ENCODE data around the gene C5orf47. TPM values are rescaled to one million over a fixed set of nuclear protein-coding genes. Genes with fewer than 3 reads are reported as not detected.

C5orf47 gene, protein sequence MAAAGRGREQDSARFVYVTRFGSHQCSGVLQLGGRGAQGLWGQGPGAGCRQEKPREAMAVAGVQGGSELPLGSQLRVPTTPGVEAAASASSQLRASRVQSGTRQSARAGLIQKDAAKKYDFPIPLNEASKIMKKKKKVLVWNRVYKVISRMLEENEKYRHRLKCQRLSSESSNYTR
- not detected for total RNA-seq
- total RNA-seq (2013), result 0.07 TPM

DNA sequence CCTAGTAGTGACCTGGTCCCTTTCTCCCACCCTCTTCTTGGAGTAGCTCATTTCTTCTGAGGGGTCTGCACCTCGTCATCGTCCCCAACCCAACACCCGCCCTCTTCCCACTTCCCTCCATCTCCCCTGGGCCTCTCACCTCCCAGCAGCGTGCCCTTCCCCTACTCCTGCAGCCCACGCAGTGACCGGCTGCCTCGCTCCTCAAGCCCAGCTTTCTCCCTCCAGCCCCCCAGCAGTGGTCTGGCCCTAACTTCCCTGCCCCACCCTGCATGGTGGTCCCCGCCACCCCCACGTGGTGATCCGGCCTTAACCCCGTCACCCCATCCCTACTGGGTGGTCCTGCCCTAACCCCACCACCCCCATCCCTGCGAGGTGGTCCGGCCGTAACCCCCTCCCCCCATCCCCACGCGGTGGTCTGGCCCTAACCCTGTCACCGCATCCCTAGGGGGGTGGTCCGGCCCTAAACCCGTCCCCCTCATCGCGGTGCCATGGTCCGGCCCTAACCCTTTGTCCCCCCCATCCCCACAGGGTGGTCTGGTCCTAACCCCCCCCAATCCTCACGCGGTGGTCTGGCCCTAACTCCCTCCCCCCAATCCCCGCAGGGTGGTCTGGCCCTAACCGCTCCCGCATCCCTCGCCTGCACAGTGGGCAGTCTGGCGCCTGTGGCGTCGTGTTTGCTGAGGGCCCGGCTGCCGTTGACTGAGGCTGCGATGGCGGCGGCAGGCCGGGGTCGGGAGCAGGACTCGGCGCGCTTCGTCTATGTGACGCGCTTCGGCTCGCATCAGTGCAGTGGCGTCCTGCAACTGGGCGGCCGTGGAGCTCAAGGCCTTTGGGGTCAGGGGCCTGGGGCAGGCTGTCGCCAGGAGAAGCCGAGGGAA is at the start of gene C5orf47:
TSS of gene C5orf47 (plus strand) at position 617 of the 878 bp plus-strand sequence. CDS start at position 711, 94 bp downstream.
- no peaks in the 10 kb centered on the region for H3K9me3 ChIP-seq (ENCODE audit: control insufficient read depth, insufficient read depth, low read length)
- no peak within 1 kb of the TSS for H3K4me3 ChIP-seq (ENCODE audit: low read length)
- Mint-ChIP-seq H3K4me3 (no peak within 1 kb of the TSS), H3K27ac (no peak within 1 kb of the TSS), H3K36me3 (no peaks in the 10 kb centered on the region), H3K9me3 (no peaks in the 10 kb centered on the region), H3K27me3 (ENCODE audit: low read depth in 2 of 2) (peaks cover 4 to 18% of the 10 kb centered on the region in 2 donors), H3K4me1 (no peaks in the 10 kb centered on the region)
- H3K27ac ChIP-seq (ENCODE audit: low read length), result no peak within 1 kb of the TSS
- no peaks in the 10 kb centered on the region for H3K36me3 ChIP-seq (ENCODE audit: control insufficient read depth, insufficient read depth, low read length)
- intact Hi-C loops (cut with micrococcal nuclease), result no loop called here
- 94% methylated on average over 48 of the region's 51 CpGs for WGBS (ENCODE audit: insufficient coverage)
- H3K4me1 ChIP-seq (ENCODE audit: control insufficient read depth, insufficient read depth, low read length), result no peaks in the 10 kb centered on the region
- ATAC-seq (no peak), DNase-seq (no peak)
- TF ChIP-seq, protein P1, sequence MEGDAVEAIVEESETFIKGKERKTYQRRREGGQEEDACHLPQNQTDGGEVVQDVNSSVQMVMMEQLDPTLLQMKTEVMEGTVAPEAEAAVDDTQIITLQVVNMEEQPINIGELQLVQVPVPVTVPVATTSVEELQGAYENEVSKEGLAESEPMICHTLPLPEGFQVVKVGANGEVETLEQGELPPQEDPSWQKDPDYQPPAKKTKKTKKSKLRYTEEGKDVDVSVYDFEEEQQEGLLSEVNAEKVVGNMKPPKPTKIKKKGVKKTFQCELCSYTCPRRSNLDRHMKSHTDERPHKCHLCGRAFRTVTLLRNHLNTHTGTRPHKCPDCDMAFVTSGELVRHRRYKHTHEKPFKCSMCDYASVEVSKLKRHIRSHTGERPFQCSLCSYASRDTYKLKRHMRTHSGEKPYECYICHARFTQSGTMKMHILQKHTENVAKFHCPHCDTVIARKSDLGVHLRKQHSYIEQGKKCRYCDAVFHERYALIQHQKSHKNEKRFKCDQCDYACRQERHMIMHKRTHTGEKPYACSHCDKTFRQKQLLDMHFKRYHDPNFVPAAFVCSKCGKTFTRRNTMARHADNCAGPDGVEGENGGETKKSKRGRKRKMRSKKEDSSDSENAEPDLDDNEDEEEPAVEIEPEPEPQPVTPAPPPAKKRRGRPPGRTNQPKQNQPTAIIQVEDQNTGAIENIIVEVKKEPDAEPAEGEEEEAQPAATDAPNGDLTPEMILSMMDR (IDR thresholded peaks at IDR 0.05), result no peak
- peaks cover 2% of the 10 kb centered on the region for H3K27me3 ChIP-seq (ENCODE audit: control insufficient read depth, insufficient read depth, low read length)

DNA sequence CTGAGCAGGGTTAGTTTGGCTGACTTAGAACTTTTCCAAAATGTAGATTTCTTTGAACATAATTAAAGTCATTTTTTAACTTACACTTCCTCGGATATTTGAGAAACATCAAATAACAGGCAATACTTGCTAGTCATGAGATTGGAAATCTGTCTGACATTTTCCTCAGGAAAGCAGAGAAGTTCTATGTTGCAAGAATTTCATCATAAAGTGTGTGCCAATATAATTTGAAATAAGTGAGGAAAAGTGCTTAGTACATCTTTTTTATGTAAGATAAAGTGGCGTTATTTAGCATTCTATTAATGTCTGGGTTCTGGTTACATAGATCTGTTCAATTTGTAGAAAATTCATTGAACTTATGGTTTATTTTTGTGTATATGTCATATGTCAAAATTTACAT is 48.7 kb upstream of the C5orf47 start:
- H3K4me3 ChIP-seq (ENCODE audit: low read length), result no peak overlapping the region
- Mint-ChIP-seq H3K4me1 (peaks cover 14 to 27% of the 10 kb centered on the region in 2 donors), H3K27me3 (ENCODE audit: low read depth in 2 of 2) (no peaks in the 10 kb centered on the region), H3K4me3 (no peak overlapping the region), H3K27ac (no peak overlapping the region), H3K9me3 (no peaks in the 10 kb centered on the region), H3K36me3 (no peaks in the 10 kb centered on the region)
- intact Hi-C loops (cut with micrococcal nuclease), result no loop called here
- H3K4me1 ChIP-seq (ENCODE audit: control insufficient read depth, insufficient read depth, low read length), result no peaks in the 10 kb centered on the region
- TF ChIP-seq, protein P1 (IDR thresholded peaks at IDR 0.05), result no peak
- H3K27ac ChIP-seq (ENCODE audit: low read length), result no peak overlapping the region
- no peaks in the 10 kb centered on the region for H3K9me3 ChIP-seq (ENCODE audit: control insufficient read depth, insufficient read depth, low read length)
- H3K27me3 ChIP-seq (ENCODE audit: control insufficient read depth, insufficient read depth, low read length), result no peaks in the 10 kb centered on the region
- ATAC-seq (no peak), DNase-seq (no peak)
- 83% methylated on average over 1 of the region's 2 CpGs for WGBS (ENCODE audit: insufficient coverage)
- H3K36me3 ChIP-seq (ENCODE audit: control insufficient read depth, insufficient read depth, low read length), result peaks cover 6% of the 10 kb centered on the region

DNA sequence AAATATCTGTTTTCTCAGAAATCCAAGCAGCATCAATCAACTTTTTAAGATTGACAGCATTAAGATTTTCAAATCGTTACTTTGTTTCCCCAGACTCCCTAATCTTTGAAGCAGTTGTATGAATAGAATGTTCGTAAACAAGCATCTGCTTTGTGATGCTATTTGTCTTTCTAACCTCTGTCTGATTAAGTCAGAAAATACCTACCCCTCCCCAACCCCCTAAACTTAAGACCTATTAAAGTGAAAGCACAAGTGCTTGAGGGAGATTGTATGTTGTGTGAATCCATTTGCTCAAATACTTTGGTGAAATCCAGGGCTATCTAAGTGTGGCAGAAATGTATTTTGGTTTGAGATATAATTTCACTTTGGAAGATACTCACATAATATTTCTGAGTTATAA is 47.9 kb upstream of the C5orf47 start:
- no peaks in the 10 kb centered on the region for H3K36me3 Mint-ChIP-seq
- peaks cover 14 to 27% of the 10 kb centered on the region in 2 donors for H3K4me1 Mint-ChIP-seq
- H3K27ac Mint-ChIP-seq, result no peak overlapping the region
- intact Hi-C loops (cut with micrococcal nuclease), result no loop called here
- Histone ChIP-seq H3K27me3 (ENCODE audit: control insufficient read depth, insufficient read depth, low read length) (no peaks in the 10 kb centered on the region), H3K36me3 (ENCODE audit: control insufficient read depth, insufficient read depth, low read length) (peaks cover 14% of the 10 kb centered on the region), H3K4me3 (ENCODE audit: low read length) (no peak overlapping the region), H3K9me3 (ENCODE audit: control insufficient read depth, insufficient read depth, low read length) (no peaks in the 10 kb centered on the region), H3K27ac (ENCODE audit: low read length) (no peak overlapping the region), H3K4me1 (ENCODE audit: control insufficient read depth, insufficient read depth, low read length) (no peaks in the 10 kb centered on the region)
- no peak overlapping the region for H3K4me3 Mint-ChIP-seq
- ATAC-seq, result no peak
- no CpG with 5 or more reads among the region's 2 CpGs for whole genome bisulfite sequencing (ENCODE audit: insufficient coverage)
- no peaks in the 10 kb centered on the region for H3K27me3 Mint-ChIP-seq (ENCODE audit: low read depth in 2 of 2)
- H3K9me3 Mint-ChIP-seq, result no peaks in the 10 kb centered on the region
- TF ChIP-seq, protein P1 (IDR thresholded peaks at IDR 0.05), result no peak
- DNase-seq, result no peak
